Keratinocyte (primary cell): ENCODE results near the gene PARPBP. TPM values are rescaled to one million over a fixed set of nuclear protein-coding genes. Genes with fewer than 3 reads are reported as not detected.

ENCODE experiments used
- DNase-seq: peaks from one replicate; pipeline ENCODE4 v3.0.0-alpha.2; 2011; ENCODE audit warnings: low read depth, missing footprints, low spot score
- FAIRE-seq: peaks from 2 replicates; lab custom pipeline; 2011; peaks lifted over from hg19 to GRCh38; lab: Jason Lieb, UNC
- H2AFZ ChIP-seq: 2 replicates; pipeline ENCODE4 v1.6.0; 2012; ENCODE audit warnings: low read length, control low read depth, inconsistent platforms; ENCODE audit not compliant: control insufficient read depth
- H3K27ac ChIP-seq: 2 replicates; pipeline ENCODE4 v1.5.1; 2011; ENCODE audit warnings: low read length; ENCODE audit not compliant: control insufficient read depth, insufficient read depth
- H3K27me3 ChIP-seq: 3 replicates; pipeline ENCODE4 v1.6.0; 2011; ENCODE audit warnings: low read length; ENCODE audit not compliant: control insufficient read depth, insufficient read depth; ENCODE audit errors: extremely low read depth
- H3K36me3 ChIP-seq, 2 experiments: 2 replicates in 1 of 2; 3 replicates in 1 of 2; pipeline ENCODE4 v1.5.1; 2011; ENCODE audit warnings: low read length in 2 of 2, mild to moderate bottlenecking in 1 of 2; ENCODE audit not compliant: control insufficient read depth in 2 of 2, insufficient read depth in 2 of 2; ENCODE audit errors: extremely low read depth in 1 of 2
- H3K4me1 ChIP-seq: 3 replicates; pipeline ENCODE4 v1.5.1; 2011; ENCODE audit warnings: low read length; ENCODE audit not compliant: control insufficient read depth, insufficient read depth; ENCODE audit errors: extremely low read depth
- H3K4me2 ChIP-seq: 3 replicates; pipeline ENCODE4 v1.6.0; 2011; ENCODE audit warnings: low read depth, low read length; ENCODE audit not compliant: control insufficient read depth, insufficient read depth; ENCODE audit errors: extremely low read depth
- H3K4me3 ChIP-seq, 3 experiments: fragments of 200-600 bp in 1 of 3; sonication (generic) in 1 of 3; 2 replicates in 2 of 3; 3 replicates in 1 of 3; pipeline ENCODE4 v1.5.1; 2011 to 2016; ENCODE audit warnings: low read length in 3 of 3, mild to moderate bottlenecking in 3 of 3, control low read depth in 2 of 3, inconsistent platforms in 1 of 3, low read depth in 1 of 3, mixed read lengths in 1 of 3, mixed run types in 1 of 3, moderate library complexity in 1 of 3; ENCODE audit not compliant: control insufficient read depth in 2 of 3, insufficient read depth in 2 of 3; ENCODE audit errors: extremely low read depth in 1 of 3
- H3K79me2 ChIP-seq: 2 replicates; pipeline ENCODE4 v1.6.0; 2012; ENCODE audit warnings: low read length; ENCODE audit not compliant: control insufficient read depth, insufficient read depth
- H3K9ac ChIP-seq: 3 replicates; pipeline ENCODE4 v1.6.0; 2011; ENCODE audit warnings: low read length; ENCODE audit not compliant: control insufficient read depth, insufficient read depth; ENCODE audit errors: extremely low read depth
- H3K9me1 ChIP-seq: 3 replicates; pipeline ENCODE4 v1.6.0; 2011; ENCODE audit warnings: low read length; ENCODE audit not compliant: control insufficient read depth, insufficient read depth; ENCODE audit errors: extremely low read depth
- H3K9me3 ChIP-seq: 2 replicates; pipeline ENCODE4 v1.5.1; 2012; ENCODE audit warnings: low read depth, low read length; ENCODE audit not compliant: control insufficient read depth
- H4K20me1 ChIP-seq: 3 replicates; pipeline ENCODE4 v1.6.0; 2011; ENCODE audit warnings: low read length; ENCODE audit not compliant: control insufficient read depth, insufficient read depth; ENCODE audit errors: extremely low read depth
- EZH2 ChIP-seq: IDR thresholded peaks from one replicate; pipeline ENCODE4 v1.6.1; 2012; ENCODE audit warnings: inconsistent platforms, mild to moderate bottlenecking, low read length, moderate library complexity
- dilution Hi-C: fragments of 300-500 bp; cut with MboI; formaldehyde crosslinking; loops from one replicate; pipeline ENCODE4 v1.7.0; 2020; ENCODE audit warnings: low sequenced_read_pairs; ENCODE audit not compliant: extremely low pct_ligation_motif_present
- polyA plus RNA-seq, 5 experiments: library from polyadenylated mRNA; depleted of rRNA in 3 of 5; stranded (reverse) in 3 of 5; stranded (forward) in 1 of 5; unstranded in 1 of 5; fragments of >200 nt; gene quantifications; 1 replicate in 1 of 5; 2 replicates in 3 of 5; 3 replicates in 1 of 5; pipeline versions ENCODE4 v1.2.1 to v1.2.3, GENCODE V29; 2011 to 2012; ENCODE audit warnings: missing spikeins in 2 of 5, low read depth in 1 of 5, low replicate concordance in 1 of 5
- TF ChIP-seq, protein P1 (sequence below), 3 experiments: IDR thresholded peaks in 1 of 3; conservative IDR thresholded peaks in 1 of 3; optimal IDR thresholded peaks in 1 of 3; 2 replicates in 2 of 3; 3 replicates in 1 of 3; pipeline versions ENCODE3 to v1.5.1; 2011; ENCODE audit warnings: low read length in 3 of 3, mild to moderate bottlenecking in 3 of 3, moderate library complexity in 2 of 3, control low read depth in 1 of 3, inconsistent platforms in 1 of 3; ENCODE audit not compliant: insufficient read depth in 2 of 3; ENCODE audit errors: extremely low read depth in 1 of 3

Gene PARPBP
- polyA plus RNA-seq, 1 donor (not counting 4 experiments of a cell fraction or from before 2014, with no cell fraction given), result 9.1 TPM

DNA sequence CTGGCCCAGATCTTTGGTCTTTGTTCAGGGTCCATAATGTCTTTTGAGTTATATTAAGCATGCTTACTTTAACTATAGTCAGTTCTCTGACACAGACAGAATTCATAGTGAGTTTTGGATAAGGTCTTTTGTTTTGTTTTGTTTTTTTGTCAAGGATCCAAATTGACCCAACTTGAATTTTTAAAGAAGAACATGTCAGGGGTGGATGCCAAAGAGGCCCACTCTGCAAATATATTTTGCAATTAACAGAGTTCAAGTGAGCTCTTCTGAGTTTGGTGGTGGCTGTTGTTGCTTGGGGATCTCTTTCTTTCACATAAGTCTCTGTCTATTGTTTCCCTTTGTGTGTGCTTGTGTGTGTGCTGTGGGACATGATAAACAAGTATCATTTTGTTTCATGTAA, 112.1 kb downstream of the PARPBP start:
- H3K9me3 ChIP-seq, result no peaks in the 10 kb centered on the region
- no peaks in the 10 kb centered on the region for H3K79me2 ChIP-seq
- H3K27ac ChIP-seq, result no peak overlapping the region
- no peak overlapping the region for H3K4me2 ChIP-seq
- no peaks in the 10 kb centered on the region for H4K20me1 ChIP-seq
- no peak overlapping the region for H2AFZ ChIP-seq
- TF ChIP-seq EZH2, result no peak
- TF ChIP-seq, protein P1, sequence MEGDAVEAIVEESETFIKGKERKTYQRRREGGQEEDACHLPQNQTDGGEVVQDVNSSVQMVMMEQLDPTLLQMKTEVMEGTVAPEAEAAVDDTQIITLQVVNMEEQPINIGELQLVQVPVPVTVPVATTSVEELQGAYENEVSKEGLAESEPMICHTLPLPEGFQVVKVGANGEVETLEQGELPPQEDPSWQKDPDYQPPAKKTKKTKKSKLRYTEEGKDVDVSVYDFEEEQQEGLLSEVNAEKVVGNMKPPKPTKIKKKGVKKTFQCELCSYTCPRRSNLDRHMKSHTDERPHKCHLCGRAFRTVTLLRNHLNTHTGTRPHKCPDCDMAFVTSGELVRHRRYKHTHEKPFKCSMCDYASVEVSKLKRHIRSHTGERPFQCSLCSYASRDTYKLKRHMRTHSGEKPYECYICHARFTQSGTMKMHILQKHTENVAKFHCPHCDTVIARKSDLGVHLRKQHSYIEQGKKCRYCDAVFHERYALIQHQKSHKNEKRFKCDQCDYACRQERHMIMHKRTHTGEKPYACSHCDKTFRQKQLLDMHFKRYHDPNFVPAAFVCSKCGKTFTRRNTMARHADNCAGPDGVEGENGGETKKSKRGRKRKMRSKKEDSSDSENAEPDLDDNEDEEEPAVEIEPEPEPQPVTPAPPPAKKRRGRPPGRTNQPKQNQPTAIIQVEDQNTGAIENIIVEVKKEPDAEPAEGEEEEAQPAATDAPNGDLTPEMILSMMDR (optimal IDR thresholded peaks at IDR 0.05 in 1 of 3, IDR thresholded peaks at IDR 0.05 in 1 of 3, conservative IDR thresholded peaks at IDR 0.05 in 1 of 3; ENCODE audit: extremely low read depth in 1 of 3, insufficient read depth in 2 of 3, low read length in 3 of 3), result no peak
- dilution Hi-C loops, result no loop called here
- H3K27me3 ChIP-seq, result no peaks in the 10 kb centered on the region
- H3K36me3 ChIP-seq, result no peaks in the 10 kb centered on the region
- FAIRE-seq (no peak), DNase-seq (no peak)
- no peaks in the 10 kb centered on the region for H3K4me1 ChIP-seq
- no peak overlapping the region for H3K9ac ChIP-seq
- H3K9me1 ChIP-seq, result no peaks in the 10 kb centered on the region
- no peak overlapping the region for H3K4me3 ChIP-seq

- Histone ChIP-seq H4K20me1 (no peaks in the 10 kb centered on the region), H3K27ac (no peak overlapping the region), H3K4me3 (no peak overlapping the region), H2AFZ (no peak overlapping the region), H3K4me2 (no peak overlapping the region), H3K36me3 (no peaks in the 10 kb centered on the region), H3K9me3 (no peaks in the 10 kb centered on the region), H3K79me2 (no peaks in the 10 kb centered on the region), H3K4me1 (no peaks in the 10 kb centered on the region), H3K9ac (no peak overlapping the region), H3K27me3 (no peaks in the 10 kb centered on the region), H3K9me1 (no peaks in the 10 kb centered on the region)
- dilution Hi-C loops, result no loop called here
- no peak for DNase-seq
- no peak for TF ChIP-seq EZH2
- TF ChIP-seq, protein P1 (optimal IDR thresholded peaks at IDR 0.05 in 1 of 3, IDR thresholded peaks at IDR 0.05 in 1 of 3, conservative IDR thresholded peaks at IDR 0.05 in 1 of 3; ENCODE audit: extremely low read depth in 1 of 3, insufficient read depth in 2 of 3, low read length in 3 of 3), result no peak
- FAIRE-seq, result no peak
These were observed 112.5 kb downstream of the PARPBP start for GRCh38 chr12:102232446-102232845.
